ENCODE data around the gene TOPBP1.

- TF ChIP-seq CTCF (IDR thresholded peaks at IDR 0.05; ENCODE audit: low read length) (no peak), EZH2phosphoT487 (IDR thresholded peaks at IDR 0.05; ENCODE audit: low read length) (no peak)
Observed at GRCh38 chr3:133655731-133656515, 5.8 kb downstream of the TOPBP1 start.

All from MM.1S (cell line).